K562 (cell line): Measurements from ENCODE around the gene RDM1. TPM values are rescaled to one million over a fixed set of nuclear protein-coding genes. Genes with fewer than 3 reads are reported as not detected.

Experiments
- BACH1 ChIP-seq: fragments of 200-800 bp; sonication (Bioruptor generic); IDR thresholded peaks from 2 replicates; pipeline ENCODE4 v1.6.1; 2016; ENCODE audit warnings: missing genetic modification characterization, missing compliant biosample characterization
- CBX5 ChIP-seq: IDR thresholded peaks from 2 replicates; pipeline ENCODE4 v1.6.1; 2014; ENCODE audit warnings: low read depth, borderline replicate concordance
- CC2D1A ChIP-seq: fragments of 450-650 bp; IDR thresholded peaks from 2 replicates; pipeline ENCODE4 v1.6.1; 2017; ENCODE audit warnings: mild to moderate bottlenecking
- CCAR2 ChIP-seq: fragments of 200-400 bp; formaldehyde crosslinking; IDR thresholded peaks from 2 replicates; pipeline ENCODE4 v1.6.1; 2017; ENCODE audit warnings: mild to moderate bottlenecking, low read depth, low read length
- COPS2 ChIP-seq: fragments of 450-650 bp; conservative IDR thresholded peaks from 2 replicates; pipeline ENCODE4 v1.6.1; 2016; ENCODE audit warnings: mild to moderate bottlenecking, moderate library complexity
- ELK3 ChIP-seq: fragments of 450-650 bp; formaldehyde crosslinking; IDR thresholded peaks from 2 replicates; pipeline ENCODE4 v1.4.0; 2020; ENCODE audit warnings: mild to moderate bottlenecking
- FOXA1 ChIP-seq: fragments of 450-650 bp; IDR thresholded peaks from 2 replicates; pipeline ENCODE4 v1.6.1; 2016; ENCODE audit warnings: mild to moderate bottlenecking, borderline replicate concordance
- IFI16 ChIP-seq: fragments of 250-450 bp; sonication (Bioruptor Pico); IDR thresholded peaks from 2 replicates; pipeline ENCODE4 v2.1.2; 2022; ENCODE audit warnings: mild to moderate bottlenecking, inconsistent platforms
- KDM1A ChIP-seq, 2 experiments: fragments of 450-650 bp; IDR thresholded peaks; 2 replicates each; pipeline ENCODE4 v1.6.1; 2016; ENCODE audit warnings: mild to moderate bottlenecking in 2 of 2
- MAX ChIP-seq: sonication (generic); formaldehyde crosslinking; IDR thresholded peaks from 2 replicates; pipeline ENCODE4 v1.9.0; 2022; ENCODE audit warnings: mild to moderate bottlenecking, missing genetic modification reagents
- MTA3 ChIP-seq: fragments of 450-650 bp; formaldehyde crosslinking; IDR thresholded peaks from 2 replicates; pipeline ENCODE4 v1.6.1; 2017; ENCODE audit warnings: mild to moderate bottlenecking, borderline replicate concordance
- NKRF ChIP-seq: fragments of 450-650 bp; IDR thresholded peaks from 2 replicates; pipeline ENCODE4 v1.6.1; 2016; ENCODE audit warnings: borderline replicate concordance
- NR2C2 ChIP-seq, 2 experiments: fragments of 200-800 bp in 1 of 2; sonication (Bioruptor generic) in 1 of 2; sonication (generic) in 1 of 2; formaldehyde crosslinking in 1 of 2; IDR thresholded peaks; 2 replicates each; pipeline versions ENCODE4 v1.6.1 to v1.8.0; 2016 to 2022; ENCODE audit warnings: mild to moderate bottlenecking in 1 of 2, missing compliant biosample characterization in 1 of 2, missing genetic modification characterization in 1 of 2, missing genetic modification reagents in 1 of 2
- PTTG1 ChIP-seq: fragments of 450-650 bp; IDR thresholded peaks from 2 replicates; pipeline ENCODE4 v1.6.1; 2016; ENCODE audit warnings: low read depth, mild to moderate bottlenecking, missing genetic modification characterization, missing compliant biosample characterization
- RCOR1 ChIP-seq, 2 experiments: IDR thresholded peaks; 2 replicates each; pipeline ENCODE4 v1.6.1; 2012; ENCODE audit warnings: low read depth in 2 of 2, low read length in 2 of 2, borderline replicate concordance in 1 of 2, improper control_type of control experiment in 1 of 2
- RFX1 ChIP-seq: fragments of 450-650 bp; IDR thresholded peaks from 2 replicates; pipeline ENCODE4 v1.6.1; 2016; ENCODE audit warnings: mild to moderate bottlenecking, moderate library complexity
- TAL1 ChIP-seq: fragments of 450-650 bp; IDR thresholded peaks from 2 replicates; pipeline ENCODE4 v1.6.1; 2016; ENCODE audit warnings: mild to moderate bottlenecking
- TRIM24 ChIP-seq, 2 experiments: fragments of 450-650 bp; IDR thresholded peaks; 2 replicates each; pipeline ENCODE4 v1.6.1; 2016
- VEZF1 ChIP-seq: fragments of 200-800 bp; sonication (Bioruptor generic); IDR thresholded peaks from 2 replicates; pipeline ENCODE4 v1.6.1; 2017; ENCODE audit warnings: missing genetic modification characterization, missing compliant biosample characterization
- ZNF212 ChIP-seq: fragments of 450-650 bp; formaldehyde crosslinking; IDR thresholded peaks from 2 replicates; pipeline ENCODE4 v1.4.0; 2020; ENCODE audit warnings: mild to moderate bottlenecking
- ZNF253 ChIP-seq: fragments of 250-450 bp; sonication (Bioruptor Pico); conservative IDR thresholded peaks from 2 replicates; pipeline ENCODE4 v1.6.1; 2021; ENCODE audit warnings: mild to moderate bottlenecking
- ZNF277 ChIP-seq: fragments of 250-450 bp; sonication (Bioruptor Pico); IDR thresholded peaks from 2 replicates; pipeline ENCODE4 v1.8.0; 2022; ENCODE audit warnings: inconsistent platforms, mild to moderate bottlenecking, moderate library complexity, borderline replicate concordance
- polyA plus RNA-seq, 8 experiments: library from polyadenylated mRNA; depleted of rRNA in 4 of 8; stranded (reverse) in 5 of 8; unstranded in 3 of 8; fragments of >200 nt; fragmentation: Nextera tagmentation in 2 of 8; fragmentation: Illumina TruSeq in 1 of 8; extraction: Ambion mirVana in 2 of 8; extraction: Trizol in 1 of 8; gene quantifications; 2 replicates each; pipeline versions ENCODE4 v1.2.1 to v1.2.3, GENCODE V29; 2011 to 2014; ENCODE audit warnings: inconsistent platforms in 1 of 8, missing spikeins in 1 of 8
- total RNA-seq, 7 experiments: library from RNA; depleted of rRNA in 6 of 7; stranded (reverse); fragments of >200 nt in 6 of 7; fragmentation: Illumina TruSeq in 2 of 7; extraction: Trizol in 2 of 7; gene quantifications; 2 replicates each; pipeline versions ENCODE4 v1.2.1 to v1.2.3, GENCODE V29; 2011 to 2021; ENCODE audit warnings: low replicate concordance in 1 of 7

Gene RDM1
- total and polyA plus RNA-seq, 9 of the 15 experiments (the other 6 are each of a cell fraction or from before 2014, with no cell fraction given) = 2.5 to 11.2 (median 5.4) TPM

- no peak for TF ChIP-seq NKRF
- TF ChIP-seq VEZF1 (CRISPR knock-in tag) = no peak
- no peak for TF ChIP-seq ELK3 (CRISPR knock-in tag)
- TF ChIP-seq TRIM24 (IDR thresholded peaks at IDR 0.05) = peak in 1 of 2 experiments; percentile 58; a peak in 1 of 4 replicates
- TF ChIP-seq BACH1 (tag) = no peak
- no peak for TF ChIP-seq PTTG1
- no peak for TF ChIP-seq ZNF253
- TF ChIP-seq RFX1 = no peak
- peak; percentile 74 for TF ChIP-seq TAL1
- TF ChIP-seq ZNF212 (CRISPR knock-in tag) = no peak
- TF ChIP-seq KDM1A (IDR thresholded peaks at IDR 0.05) = peak; percentile 85 to 91
- TF ChIP-seq CC2D1A = peak; percentile 58; the same call in 1 of the 2 replicates
- no peak for TF ChIP-seq CBX5
- TF ChIP-seq FOXA1 = no peak
- TF ChIP-seq MAX (CRISPR knock-in tag) = no peak
- TF ChIP-seq NR2C2 (CRISPR knock-in tag; IDR thresholded peaks at IDR 0.05) = no peak
- TF ChIP-seq NR2C2 (tag; IDR thresholded peaks at IDR 0.05) = peak; percentile 51
- no peak for TF ChIP-seq COPS2
- no peak for TF ChIP-seq IFI16
- no peak for TF ChIP-seq CCAR2
- TF ChIP-seq MTA3 = no peak
- TF ChIP-seq ZNF277 (CRISPR knock-in tag) = no peak
- peak in 1 of 2 experiments; percentile 88; a peak in 2 of 4 replicates for TF ChIP-seq RCOR1 (IDR thresholded peaks at IDR 0.05; ENCODE audit: borderline replicate concordance in 1 of 2, low read depth in 2 of 2, low read length in 2 of 2)
These were observed 12.1 kb upstream of the RDM1 start (continued) for GRCh38 chr17:35942588-35943186.
